Measurements from ENCODE around the gene TMEM97. TPM values are rescaled to one million over a fixed set of nuclear protein-coding genes. Genes with fewer than 3 reads are reported as not detected.

TMEM97 gene
- total RNA-seq, 1 donor from 2014 or later: 136 TPM

- Histone ChIP-seq H3K79me2 (ENCODE audit: low read depth) (peaks cover 85% of the 10 kb centered on the region), H3K4me1 (peaks cover 20% of the 10 kb centered on the region), H3K27me3 (no peaks in the 10 kb centered on the region), H3K4me3 (no peak overlapping the region), H3F3A (ENCODE audit: low read depth) (peaks cover 27% of the 10 kb centered on the region), H3K27ac (peak overlapping the region; percentile 34), H3K9me3 (ENCODE audit: low read depth) (no peaks in the 10 kb centered on the region), H3K36me3 (peaks cover 4% of the 10 kb centered on the region), H2AFZ (replicated peaks) (no peak overlapping the region), H3K4me2 (no peak overlapping the region), H4K20me1 (ENCODE audit: low read depth) (peaks cover 73% of the 10 kb centered on the region), H3K9ac (no peak overlapping the region)
- TF ChIP-seq EZH2 (IDR thresholded peaks at IDR 0.05) (no peak), CTCF (IDR thresholded peaks at IDR 0.05) (no peak)
- Mint-ChIP-seq H3K9me3 (no peaks in the 10 kb centered on the region), H3K27me3 (ENCODE audit: insufficient read depth, low read depth) (no peaks in the 10 kb centered on the region), H3K36me3 (peaks cover 31% of the 10 kb centered on the region), H3K27ac (no peak overlapping the region), H3K4me3 (no peak overlapping the region), H3K4me1 (peaks cover 50% of the 10 kb centered on the region)
- no peak for DNase-seq (ENCODE audit: low spot score)
These were observed 6.2 kb downstream of the TMEM97 start for GRCh38 chr17:28325211-28325610.

DNA sequence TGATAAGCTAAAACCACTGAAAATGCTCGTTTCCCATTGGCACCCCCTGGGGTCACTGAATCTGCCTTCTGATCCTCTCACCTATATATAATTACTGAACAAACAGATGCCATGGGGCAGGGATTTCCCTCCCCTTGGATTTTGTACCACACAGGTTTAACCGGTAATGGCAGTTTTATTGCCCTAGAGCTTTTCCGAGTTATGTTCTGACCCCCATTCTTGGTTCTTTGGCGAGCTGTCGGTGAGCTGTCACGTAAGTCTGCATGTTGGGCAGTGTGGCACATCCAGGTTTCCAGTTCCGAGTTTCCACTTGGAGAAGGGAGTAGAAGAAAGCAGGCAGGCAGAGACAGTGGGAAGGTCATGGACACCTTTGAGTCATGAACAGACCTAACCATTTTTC, 7.1 kb downstream of the TMEM97 start:
- peaks cover 42% of the 10 kb centered on the region for H3K4me1 Mint-ChIP-seq
- peaks cover 2% of the 10 kb centered on the region for H3K27me3 Mint-ChIP-seq (ENCODE audit: insufficient read depth, low read depth)
- Histone ChIP-seq H3F3A (ENCODE audit: low read depth) (peaks cover 35% of the 10 kb centered on the region), H3K4me1 (peaks cover 11% of the 10 kb centered on the region), H2AFZ (replicated peaks) (no peak overlapping the region), H3K36me3 (peaks cover 4% of the 10 kb centered on the region), H3K4me2 (no peak overlapping the region), H3K9ac (no peak overlapping the region), H4K20me1 (ENCODE audit: low read depth) (peaks cover 65% of the 10 kb centered on the region), H3K9me3 (ENCODE audit: low read depth) (no peaks in the 10 kb centered on the region), H3K79me2 (ENCODE audit: low read depth) (peaks cover 76% of the 10 kb centered on the region), H3K27ac (no peak overlapping the region), H3K4me3 (no peak overlapping the region), H3K27me3 (no peaks in the 10 kb centered on the region)
- TF ChIP-seq EZH2phosphoT487 (IDR thresholded peaks at IDR 0.05) (no peak), EZH2 (IDR thresholded peaks at IDR 0.05) (no peak), CTCF (IDR thresholded peaks at IDR 0.05) (no peak)
- H3K36me3 Mint-ChIP-seq: peaks cover 24% of the 10 kb centered on the region
- H3K4me3 Mint-ChIP-seq: no peak overlapping the region
- no peak overlapping the region for H3K27ac Mint-ChIP-seq
- DNase-seq (ENCODE audit: low spot score): no peak
- no peaks in the 10 kb centered on the region for H3K9me3 Mint-ChIP-seq

DNA sequence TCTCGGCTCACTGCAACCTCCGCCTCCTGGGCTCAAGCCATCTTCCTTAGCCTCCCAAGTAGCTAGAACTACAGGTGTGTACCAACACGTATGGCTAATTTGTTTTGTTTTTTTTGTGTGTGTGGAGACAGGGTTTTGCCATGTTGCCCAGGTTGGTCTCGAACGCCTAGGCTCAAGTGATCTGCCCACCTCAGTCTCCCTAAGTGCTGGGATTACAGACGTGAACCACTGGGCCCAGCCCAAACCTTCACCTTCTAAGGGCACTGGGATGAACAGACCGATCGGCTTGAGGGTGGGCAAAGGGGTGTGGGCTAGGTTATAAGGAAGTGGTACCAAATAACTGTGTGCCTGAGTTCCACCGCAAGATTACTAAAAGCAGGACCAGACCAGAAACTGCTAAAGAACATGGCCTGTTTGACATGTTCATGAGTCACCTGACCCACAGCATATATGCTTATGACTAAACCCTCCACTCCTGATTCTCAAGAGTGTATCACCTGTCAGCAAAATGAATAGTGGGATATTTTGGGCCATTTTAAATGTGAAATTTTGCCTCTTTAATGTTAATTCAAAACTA, 8.1 kb downstream of the TMEM97 start:
- H3K27me3 Mint-ChIP-seq (ENCODE audit: insufficient read depth, low read depth): peaks cover 2% of the 10 kb centered on the region
- Histone ChIP-seq H3K27ac (no peak overlapping the region), H4K20me1 (ENCODE audit: low read depth) (peaks cover 55% of the 10 kb centered on the region), H2AFZ (replicated peaks) (no peak overlapping the region), H3K9ac (no peak overlapping the region), H3K4me1 (peaks cover 7% of the 10 kb centered on the region), H3K4me3 (no peak overlapping the region), H3K36me3 (peaks cover 4% of the 10 kb centered on the region), H3K4me2 (no peak overlapping the region), H3K27me3 (no peaks in the 10 kb centered on the region), H3F3A (ENCODE audit: low read depth) (peaks cover 37% of the 10 kb centered on the region), H3K9me3 (ENCODE audit: low read depth) (no peaks in the 10 kb centered on the region), H3K79me2 (ENCODE audit: low read depth) (peaks cover 65% of the 10 kb centered on the region)
- TF ChIP-seq EZH2 (IDR thresholded peaks at IDR 0.05): no peak
- TF ChIP-seq CTCF (IDR thresholded peaks at IDR 0.05): no peak
- no peak for TF ChIP-seq EZH2phosphoT487 (IDR thresholded peaks at IDR 0.05)
- H3K27ac Mint-ChIP-seq: no peak overlapping the region
- no peaks in the 10 kb centered on the region for H3K9me3 Mint-ChIP-seq
- no peak overlapping the region for H3K4me3 Mint-ChIP-seq
- no peak for DNase-seq (ENCODE audit: low spot score)
- H3K36me3 Mint-ChIP-seq: peaks cover 22% of the 10 kb centered on the region
- peaks cover 33% of the 10 kb centered on the region for H3K4me1 Mint-ChIP-seq
